Adrenal gland (tissue), 12 donors: ENCODE measurements around the gene CD48. TPM values are rescaled to one million over a fixed set of nuclear protein-coding genes. Genes with fewer than 3 reads are reported as not detected.

ENCODE experiments used
- DNase-seq, 7 donors: peaks; one replicate each; pipeline ENCODE4 v3.0.0-alpha.2; 2019 to 2020
- H3K27ac ChIP-seq, 5 donors: fragments of 200-600 bp; sonication (generic) in 4 of 5; 1 replicate in 3 of 5; 2 replicates in 2 of 5; pipeline versions ENCODE4 v1.5.1 to v1.8.0; 2016 to 2020; ENCODE audit warnings: mild to moderate bottlenecking in 1 of 5
- H3K27me3 ChIP-seq: fragments of 200-600 bp; 2 replicates; pipeline ENCODE4 v1.8.0; 2021
- H3K36me3 ChIP-seq, 2 donors: fragments of 200-600 bp; replicated peaks in 1 of 2; 1 replicate in 1 of 2; 2 replicates in 1 of 2; pipeline versions ENCODE4 v1.5.1 to v1.8.0; 2018 to 2022
- H3K4me1 ChIP-seq, 2 donors: fragments of 200-600 bp; replicated peaks in 1 of 2; 1 replicate in 1 of 2; 2 replicates in 1 of 2; pipeline versions ENCODE4 v1.5.1 to v1.8.0; 2018 to 2021
- H3K4me3 ChIP-seq, 4 donors: fragments of 200-600 bp; sonication (generic) in 3 of 4; one replicate each; pipeline ENCODE4 v1.5.1; 2016 to 2018
- H3K9me3 ChIP-seq, 3 donors: fragments of 200-600 bp; sonication (generic) in 1 of 3; replicated peaks in 1 of 3; 1 replicate in 2 of 3; 2 replicates in 1 of 3; pipeline versions ENCODE4 v1.5.1 to v1.8.0; 2016 to 2021
- POLR2A ChIP-seq, 2 donors: fragments of 450-650 bp; IDR thresholded peaks; one replicate each; pipeline ENCODE4 v1.6.1; 2017; ENCODE audit warnings: antibody characterized with exemption in 2 of 2, mild to moderate bottlenecking in 2 of 2, moderate library complexity in 1 of 2
- WGBS, 4 donors: extraction: QIAGEN DNeasy Blood & Tissue Kit in 2 of 4; methylation state at CpG; one replicate each; pipeline versions ENCODE4 v1.1.5 to v1.1.7; 2013 to 2017; 5-methylcytosine and 5-hydroxymethylcytosine counted together
- intact Hi-C, 2 donors: fragments of 100-400 bp; cut with DNase I; formaldehyde crosslinking; loops; one replicate each; pipeline versions ENCODE4 v1.14.1 to v1.15.0; 2022 to 2023
- polyA plus RNA-seq, 3 donors: library from polyadenylated mRNA; stranded (reverse); fragments of 200-250 nt in 2 of 3; fragments of 350-450 nt in 1 of 3; fragmentation: Illumina TruSeq in 1 of 3; extraction: RNeasy Lipid Tissue Mini Kit (QIAGEN cat#74804) in 1 of 3; gene quantifications; one replicate each; pipeline ENCODE4 v1.2.3, GENCODE V29; 2013 to 2014
- total RNA-seq, 9 donors: library from RNA; depleted of rRNA in 4 of 9; stranded (reverse); fragments of >200 nt in 4 of 9; fragments of 120-200 nt in 1 of 9; fragmentation: NEBNext Ultra II Directional in 1 of 9; extraction: Animal tissue kit (Norgen Biotek cat#: 25700) in 1 of 9; gene quantifications; one replicate each; pipeline versions ENCODE4 v1.1.0 to v1.2.4, GENCODE V29; 2013 to 2023
- TF ChIP-seq, protein P1 (sequence below), 6 experiments: fragments of 450-650 bp in 4 of 6; fragments of 200-600 bp in 2 of 6; sonication (generic) in 1 of 6; IDR thresholded peaks; 1 replicate in 5 of 6; 2 replicates in 1 of 6; pipeline versions ENCODE4 v1.5.1 to v1.8.0; 2016 to 2021; ENCODE audit warnings: antibody characterized with exemption in 6 of 6, mild to moderate bottlenecking in 2 of 6, moderate library complexity in 1 of 6
- donor health status: healthy with polysubstance abuse.
- donor health status: Bipolar disorder and iron deficiency.
- donor health status: DM: yes; HTN: yes; CAD: no.
- donor health status: DM: no; HTN: no; CAD: no.
- donor health status: DM: no; HTN: no; CAD: no.
- donor health status: DM: yes; HTN: yes; CAD: no.

The CD48 gene
- total and polyA plus RNA-seq, 12 donors, result 1.4 to 9.0 (median 3.9) TPM; not detected in 1

- H3K4me1 ChIP-seq, result peaks cover 0 to 7% of the 10 kb centered on the region in 2 donors
- no peaks in the 10 kb centered on the region for H3K36me3 ChIP-seq
- 71 to 88% (median 78%) methylated on average over 3 of the region's 3 CpGs for WGBS, 4 donors
- H3K4me3 ChIP-seq, result no peak overlapping the region
- no peak for DNase-seq
- no peaks in the 10 kb centered on the region for H3K9me3 ChIP-seq
- intact Hi-C loops, result no loop called here
- no peaks in the 10 kb centered on the region for H3K27me3 ChIP-seq
- no peak overlapping the region for H3K27ac ChIP-seq
- TF ChIP-seq POLR2A (IDR thresholded peaks at IDR 0.05), result no peak
- TF ChIP-seq, protein P1, sequence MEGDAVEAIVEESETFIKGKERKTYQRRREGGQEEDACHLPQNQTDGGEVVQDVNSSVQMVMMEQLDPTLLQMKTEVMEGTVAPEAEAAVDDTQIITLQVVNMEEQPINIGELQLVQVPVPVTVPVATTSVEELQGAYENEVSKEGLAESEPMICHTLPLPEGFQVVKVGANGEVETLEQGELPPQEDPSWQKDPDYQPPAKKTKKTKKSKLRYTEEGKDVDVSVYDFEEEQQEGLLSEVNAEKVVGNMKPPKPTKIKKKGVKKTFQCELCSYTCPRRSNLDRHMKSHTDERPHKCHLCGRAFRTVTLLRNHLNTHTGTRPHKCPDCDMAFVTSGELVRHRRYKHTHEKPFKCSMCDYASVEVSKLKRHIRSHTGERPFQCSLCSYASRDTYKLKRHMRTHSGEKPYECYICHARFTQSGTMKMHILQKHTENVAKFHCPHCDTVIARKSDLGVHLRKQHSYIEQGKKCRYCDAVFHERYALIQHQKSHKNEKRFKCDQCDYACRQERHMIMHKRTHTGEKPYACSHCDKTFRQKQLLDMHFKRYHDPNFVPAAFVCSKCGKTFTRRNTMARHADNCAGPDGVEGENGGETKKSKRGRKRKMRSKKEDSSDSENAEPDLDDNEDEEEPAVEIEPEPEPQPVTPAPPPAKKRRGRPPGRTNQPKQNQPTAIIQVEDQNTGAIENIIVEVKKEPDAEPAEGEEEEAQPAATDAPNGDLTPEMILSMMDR (IDR thresholded peaks at IDR 0.05), result no peak
These were observed 47.0 kb downstream of the CD48 start for GRCh38 chr1:160664573-160665051.

- Histone ChIP-seq H3K4me3 (no peak overlapping the region), H3K4me1 (peaks cover 0 to 7% of the 10 kb centered on the region in 2 donors), H3K36me3 (no peaks in the 10 kb centered on the region), H3K9me3 (no peaks in the 10 kb centered on the region), H3K27me3 (no peaks in the 10 kb centered on the region), H3K27ac (no peak overlapping the region)
- no peak for DNase-seq
- TF ChIP-seq POLR2A (IDR thresholded peaks at IDR 0.05), result no peak
- TF ChIP-seq, protein P1 (IDR thresholded peaks at IDR 0.05), result no peak
- 61 to 68% (median 66%) methylated on average over 4 of the region's 4 CpGs for WGBS, 4 donors
- intact Hi-C loops, result no loop called here
These were observed 48.7 kb downstream of the CD48 start for GRCh38 chr1:160662910-160663309.

DNA sequence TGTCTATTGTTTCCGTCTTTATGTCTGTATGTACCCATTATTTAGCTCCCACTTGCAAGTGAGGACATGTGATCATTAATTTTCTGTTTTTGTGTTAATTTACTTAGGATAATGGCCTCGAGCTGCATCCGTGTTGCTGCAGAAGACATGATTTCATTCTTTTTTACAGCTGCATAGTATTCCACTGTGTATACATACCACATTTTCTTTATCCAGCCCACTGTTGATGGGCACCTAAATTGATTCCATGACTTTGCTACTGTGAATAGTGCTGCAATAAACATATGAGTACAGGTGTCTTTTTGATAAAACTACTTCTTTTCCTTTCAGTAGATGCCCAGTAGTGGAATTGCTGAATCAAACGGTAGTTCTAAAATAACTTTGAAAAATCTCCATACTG is 52.1 kb downstream of the CD48 start:
- WGBS, 4 donors, result 81 to 90% (median 84%) methylated on average over 4 of the region's 4 CpGs
- Histone ChIP-seq H3K4me1 (no peaks in the 10 kb centered on the region), H3K9me3 (no peaks in the 10 kb centered on the region), H3K4me3 (no peak overlapping the region), H3K27me3 (no peaks in the 10 kb centered on the region), H3K36me3 (no peaks in the 10 kb centered on the region), H3K27ac (no peak overlapping the region)
- DNase-seq, result no peak
- no peak for TF ChIP-seq POLR2A (IDR thresholded peaks at IDR 0.05)
- TF ChIP-seq, protein P1 (IDR thresholded peaks at IDR 0.05), result no peak
- intact Hi-C loops, result no loop called here

- DNase-seq, result no peak
- H3K4me3 ChIP-seq, result no peak overlapping the region
- TF ChIP-seq, protein P1 (IDR thresholded peaks at IDR 0.05), result no peak
- no peak for TF ChIP-seq POLR2A (IDR thresholded peaks at IDR 0.05)
- intact Hi-C loops, result no loop called here
- WGBS, 4 donors, result 83 to 100% (median 91%) methylated on average over 2 of the region's 2 CpGs
- H3K27ac ChIP-seq, result no peak overlapping the region
- H3K27me3 ChIP-seq, result no peaks in the 10 kb centered on the region
- no peaks in the 10 kb centered on the region for H3K36me3 ChIP-seq
- H3K9me3 ChIP-seq, result no peaks in the 10 kb centered on the region
- H3K4me1 ChIP-seq, result no peaks in the 10 kb centered on the region
These were observed 52.8 kb downstream of the CD48 start for GRCh38 chr1:160658814-160659193.
